AG10803 (cell line): ENCODE data around the gene CCDC27.
A peak's percentile ranks its signal among the peaks of the same experiment; 100 is the strongest.

Experiments used
- DNase-seq: peaks from one replicate; pipeline ENCODE4 v3.0.0; 2010; ENCODE audit warnings: low read depth
- H3K4me3 ChIP-seq: 2 replicates; pipeline ENCODE4 v1.5.1; 2011; ENCODE audit warnings: mild to moderate bottlenecking, low read length, control low read depth
- CTCF ChIP-seq: conservative IDR thresholded peaks from 2 replicates; pipeline ENCODE4 v1.5.1; 2011; ENCODE audit warnings: mild to moderate bottlenecking, low read length, control low read depth, inconsistent platforms

CCDC27 gene

GRCh38 chr1:3752400-3752945 is at the start of gene CCDC27:
Gene CCDC27 (plus strand): TSS chr1:3752450. CDS start chr1:3752482, 32 bp downstream.
- DNase-seq, result no peak
- no peak within 1 kb of the TSS for H3K4me3 ChIP-seq
- TF ChIP-seq CTCF, result no peak

GRCh38 chr1:3702528-3702927 is 49.7 kb upstream of the CCDC27 start:
- no peak for DNase-seq
- no peak overlapping the region for H3K4me3 ChIP-seq
- no peak for TF ChIP-seq CTCF

- no peak overlapping the region for H3K4me3 ChIP-seq
- TF ChIP-seq CTCF, result no peak
- peak; percentile 55 for DNase-seq
Observed at GRCh38 chr1:3702990-3703728, 49.1 kb upstream of the CCDC27 start.

GRCh38 chr1:3703786-3704371 is 48.4 kb upstream of the CCDC27 start:
- H3K4me3 ChIP-seq, result no peak overlapping the region
- no peak for TF ChIP-seq CTCF
- DNase-seq, result no peak

- DNase-seq, result no peak
- H3K4me3 ChIP-seq, result no peak overlapping the region
Observed at GRCh38 chr1:3705341-3705950, 46.8 kb upstream of the CCDC27 start.

GRCh38 chr1:3706651-3707297 is 45.5 kb upstream of the CCDC27 start:
- DNase-seq, result no peak
- H3K4me3 ChIP-seq, result no peak overlapping the region
- TF ChIP-seq CTCF, result no peak

More at GRCh38 chr1:3705341-3705950, 46.8 kb upstream of the CCDC27 start:
- TF ChIP-seq CTCF, result no peak
